ENCODE data around the gene RILPL1.
"Not testable (repeated sequence)": the region's sequence is repeated elsewhere in the genome, so short reads cannot be mapped to it uniquely, and the experiment has no call there.

Gene RILPL1

GRCh38 chr12:123513805-123514204, 19.7 kb downstream of the RILPL1 start:
- H3K27me3 ChIP-seq (ENCODE audit: insufficient read depth, low read length): no peaks in the 10 kb centered on the region
- H3K9me3 ChIP-seq (ENCODE audit: insufficient read depth, low read depth, low read length): no peaks in the 10 kb centered on the region
- no peak overlapping the region for H3K9ac ChIP-seq (ENCODE audit: low read depth, low read length)
- H3K36me3 ChIP-seq (ENCODE audit: insufficient read depth, low read length): peaks cover 35% of the 10 kb centered on the region
- H3K4me1 ChIP-seq (ENCODE audit: insufficient read depth, low read length): no peaks in the 10 kb centered on the region
- no peak overlapping the region; the same call in 1 of the 2 replicates for H3K27ac ChIP-seq (ENCODE audit: low read depth, low read length)
- WGBS: 93% methylated on average over 13 of the region's 13 CpGs
- H3K4me3 ChIP-seq (ENCODE audit: low read length): no peak overlapping the region

- no peaks in the 10 kb centered on the region for H3K27me3 ChIP-seq (ENCODE audit: insufficient read depth, low read length)
- H3K4me1 ChIP-seq (ENCODE audit: insufficient read depth, low read length): no peaks in the 10 kb centered on the region
- peaks cover 29% of the 10 kb centered on the region for H3K36me3 ChIP-seq (ENCODE audit: insufficient read depth, low read length)
- no peak overlapping the region for H3K4me3 ChIP-seq (ENCODE audit: low read length)
- WGBS: 94% methylated on average over 26 of the region's 26 CpGs
- no peak overlapping the region for H3K9ac ChIP-seq (ENCODE audit: low read depth, low read length)
- H3K9me3 ChIP-seq (ENCODE audit: insufficient read depth, low read depth, low read length): no peaks in the 10 kb centered on the region
- H3K27ac ChIP-seq (ENCODE audit: low read depth, low read length): peak overlapping the region; percentile 60; the same call in 1 of the 2 replicates
These were observed 20.5 kb downstream of the RILPL1 start for GRCh38 chr12:123512838-123513665.

GRCh38 chr12:123506843-123507236, 26.7 kb downstream of the RILPL1 start:
- no peaks in the 10 kb centered on the region for H3K27me3 ChIP-seq (ENCODE audit: insufficient read depth, low read length)
- 95% methylated on average over 6 of the region's 6 CpGs for WGBS

GRCh38 chr12:123506059-123506842, 27.3 kb downstream of the RILPL1 start:
- Histone ChIP-seq H3K4me3 (ENCODE audit: low read length) (no peak overlapping the region), H3K9ac (ENCODE audit: low read depth, low read length) (no peak overlapping the region), H3K27me3 (ENCODE audit: insufficient read depth, low read length) (no peaks in the 10 kb centered on the region), H3K36me3 (ENCODE audit: insufficient read depth, low read length) (peaks cover 4% of the 10 kb centered on the region; the same call in 1 of the 2 replicates), H3K27ac (ENCODE audit: low read depth, low read length) (no peak overlapping the region), H3K4me1 (ENCODE audit: insufficient read depth, low read length) (no peaks in the 10 kb centered on the region), H3K9me3 (ENCODE audit: insufficient read depth, low read depth, low read length) (no peaks in the 10 kb centered on the region)
- 90% methylated on average over 17 of the region's 17 CpGs for WGBS

More at GRCh38 chr12:123506843-123507236, 26.7 kb downstream of the RILPL1 start:
- no peak overlapping the region for H3K4me3 ChIP-seq (ENCODE audit: low read length)
- H3K9me3 ChIP-seq (ENCODE audit: insufficient read depth, low read depth, low read length): no peaks in the 10 kb centered on the region
- no peaks in the 10 kb centered on the region for H3K4me1 ChIP-seq (ENCODE audit: insufficient read depth, low read length)
- no peak overlapping the region for H3K9ac ChIP-seq (ENCODE audit: low read depth, low read length)
- no peak overlapping the region for H3K27ac ChIP-seq (ENCODE audit: low read depth, low read length)
- H3K36me3 ChIP-seq (ENCODE audit: insufficient read depth, low read length): peaks cover 9% of the 10 kb centered on the region; the same call in 1 of the 2 replicates

GRCh38 chr12:123502163-123502704, 31.3 kb downstream of the RILPL1 start:
- Histone ChIP-seq H3K27ac (ENCODE audit: low read depth, low read length) (no peak overlapping the region), H3K4me1 (ENCODE audit: insufficient read depth, low read length) (no peaks in the 10 kb centered on the region), H3K4me3 (ENCODE audit: low read length) (no peak overlapping the region), H3K9me3 (ENCODE audit: insufficient read depth, low read depth, low read length) (no peaks in the 10 kb centered on the region), H3K9ac (ENCODE audit: low read depth, low read length) (no peak overlapping the region), H3K27me3 (ENCODE audit: insufficient read depth, low read length) (no peaks in the 10 kb centered on the region), H3K36me3 (ENCODE audit: insufficient read depth, low read length) (peaks cover 5% of the 10 kb centered on the region)
- 95% methylated on average over 12 of the region's 12 CpGs for WGBS

DNA sequence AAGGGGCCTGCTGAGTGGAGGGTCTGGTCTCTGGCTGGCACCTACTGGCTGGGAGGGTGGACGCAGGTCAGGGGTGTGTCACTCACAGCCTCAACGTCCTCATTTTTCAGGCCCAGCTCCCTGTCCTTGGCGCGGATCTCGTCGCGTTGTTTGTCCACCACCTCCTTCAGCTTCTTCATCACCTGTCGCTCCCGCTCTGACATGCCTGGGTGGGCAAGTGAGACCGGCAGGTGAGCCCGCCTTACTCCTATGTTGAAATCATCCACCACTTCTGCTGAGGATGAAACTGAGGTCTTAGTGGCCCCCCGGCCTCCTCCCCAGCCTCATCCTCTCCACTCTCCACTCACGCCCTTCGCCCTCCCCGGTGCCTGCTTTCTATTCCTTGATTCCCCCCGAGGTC, 34.2 kb downstream of the RILPL1 start:
- Histone ChIP-seq H3K4me1 (ENCODE audit: insufficient read depth, low read length) (no peaks in the 10 kb centered on the region), H3K27me3 (ENCODE audit: insufficient read depth, low read length) (no peaks in the 10 kb centered on the region), H3K36me3 (ENCODE audit: insufficient read depth, low read length) (peaks cover 8% of the 10 kb centered on the region), H3K4me3 (ENCODE audit: low read length) (no peak overlapping the region), H3K9ac (ENCODE audit: low read depth, low read length) (no peak overlapping the region), H3K9me3 (ENCODE audit: insufficient read depth, low read depth, low read length) (no peaks in the 10 kb centered on the region), H3K27ac (ENCODE audit: low read depth, low read length) (no peak overlapping the region)
- 93% methylated on average over 16 of the region's 16 CpGs for WGBS

DNA sequence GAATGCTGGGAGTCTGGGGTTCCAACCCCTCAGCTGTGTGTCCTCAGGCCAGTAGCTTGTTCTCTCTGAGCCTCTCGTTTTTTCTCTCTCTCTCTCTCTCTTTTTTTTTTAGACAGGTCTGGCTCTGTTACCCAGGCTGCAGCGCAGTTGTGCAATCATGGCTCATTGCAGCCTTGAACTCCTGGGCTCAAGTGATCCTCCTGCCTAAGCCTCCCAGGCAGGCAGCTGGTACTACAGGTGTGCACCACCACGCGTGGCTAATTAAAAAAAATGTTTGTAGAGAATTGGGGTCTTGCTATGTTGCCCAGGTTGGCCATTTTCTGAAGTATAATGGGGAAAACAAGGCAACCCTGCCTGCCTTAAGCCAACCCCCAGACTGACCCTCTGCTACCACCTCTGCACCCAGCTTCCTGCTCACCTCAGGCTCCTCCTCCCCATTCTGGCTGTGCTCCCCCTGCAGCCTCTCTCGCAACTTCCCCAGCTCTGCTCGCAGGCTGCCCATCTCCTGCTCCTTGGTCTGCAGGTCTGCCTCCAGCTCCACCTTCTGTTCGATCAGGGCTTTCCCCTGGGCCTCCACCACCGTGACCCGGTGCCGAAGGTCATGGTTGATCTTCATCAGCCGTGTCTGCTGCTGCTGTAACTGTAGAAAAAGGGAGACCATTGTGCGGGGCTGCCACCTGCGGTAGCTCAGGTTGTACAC, 35.2 kb downstream of the RILPL1 start:
- no peaks in the 10 kb centered on the region for H3K4me1 ChIP-seq (ENCODE audit: insufficient read depth, low read length)
- H3K9me3 ChIP-seq (ENCODE audit: insufficient read depth, low read depth, low read length): no peaks in the 10 kb centered on the region
- no peaks in the 10 kb centered on the region for H3K27me3 ChIP-seq (ENCODE audit: insufficient read depth, low read length)
- H3K36me3 ChIP-seq (ENCODE audit: insufficient read depth, low read length): peaks cover 8% of the 10 kb centered on the region
- WGBS: 92% methylated on average over 13 of the region's 13 CpGs
- no peak overlapping the region for H3K9ac ChIP-seq (ENCODE audit: low read depth, low read length)
- H3K27ac ChIP-seq (ENCODE audit: low read depth, low read length): no peak overlapping the region
- no peak overlapping the region for H3K4me3 ChIP-seq (ENCODE audit: low read length)

DNA sequence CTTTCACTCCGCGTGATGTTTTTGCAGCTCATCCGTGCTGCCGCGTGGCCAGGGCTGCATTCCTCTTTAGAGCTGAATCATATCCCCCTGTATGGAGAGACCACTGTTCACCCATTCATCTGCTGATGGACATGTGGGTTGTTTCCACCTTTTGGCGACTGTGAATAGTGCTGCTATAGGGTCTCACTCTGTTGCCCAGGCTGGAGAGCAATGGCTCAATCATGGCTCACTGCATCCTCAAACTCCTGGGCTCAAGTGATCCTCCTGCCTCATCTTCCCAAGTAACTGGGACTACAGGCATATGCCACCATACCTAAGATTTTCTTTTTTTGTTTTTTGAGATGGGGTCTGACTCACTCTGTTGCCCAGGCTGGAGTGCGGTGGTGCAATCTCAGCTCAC, 36.5 kb downstream of the RILPL1 start:
- no peak overlapping the region for H3K4me3 ChIP-seq (ENCODE audit: low read length)
- no peak overlapping the region for H3K27ac ChIP-seq (ENCODE audit: low read depth, low read length)
- no peaks in the 10 kb centered on the region for H3K4me1 ChIP-seq (ENCODE audit: insufficient read depth, low read length)
- H3K27me3 ChIP-seq (ENCODE audit: insufficient read depth, low read length): no peaks in the 10 kb centered on the region
- peaks cover 8% of the 10 kb centered on the region for H3K36me3 ChIP-seq (ENCODE audit: insufficient read depth, low read length)
- H3K9ac ChIP-seq (ENCODE audit: low read depth, low read length): no peak overlapping the region
- WGBS: 99% methylated on average over 7 of the region's 7 CpGs
- H3K9me3 ChIP-seq (ENCODE audit: insufficient read depth, low read depth, low read length): no peaks in the 10 kb centered on the region

DNA sequence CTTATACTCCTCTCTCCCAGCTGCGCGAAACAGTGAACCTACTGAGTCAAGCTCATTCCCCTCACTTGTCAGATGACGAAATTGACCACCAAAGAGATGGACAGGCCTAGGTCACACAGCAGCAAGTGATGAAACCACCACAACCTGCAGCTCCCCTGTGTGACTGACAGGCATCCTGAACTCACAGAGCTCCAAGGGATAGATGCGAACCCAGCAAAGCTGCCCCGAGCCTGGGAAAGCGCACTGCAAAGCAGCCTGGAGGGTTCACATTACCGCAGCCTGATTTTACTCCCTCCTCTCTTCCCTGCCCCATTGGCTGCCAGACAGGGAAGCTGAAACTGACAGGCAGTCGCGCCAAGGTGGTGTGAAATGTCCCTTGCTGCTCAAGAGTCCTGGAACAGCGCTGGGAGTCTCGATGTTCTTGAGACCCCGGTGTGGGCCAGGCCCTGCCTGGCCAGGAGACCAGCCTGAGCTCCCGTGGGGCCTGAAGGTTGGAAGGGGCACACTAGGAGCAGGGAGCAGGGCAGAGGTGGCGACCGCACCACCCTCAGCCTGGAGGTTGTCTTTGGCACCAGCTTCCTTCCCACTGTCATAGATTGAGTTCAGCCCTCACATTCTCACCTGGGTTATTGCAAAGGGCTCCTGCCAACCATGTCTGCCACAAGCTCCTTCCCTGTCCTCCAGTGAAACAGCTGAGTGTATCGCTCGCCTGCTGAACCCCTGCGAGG, 39.2 kb downstream of the RILPL1 start:
- H3K9me3 ChIP-seq (ENCODE audit: insufficient read depth, low read depth, low read length): no peaks in the 10 kb centered on the region
- no peaks in the 10 kb centered on the region for H3K4me1 ChIP-seq (ENCODE audit: insufficient read depth, low read length)
- H3K27me3 ChIP-seq (ENCODE audit: insufficient read depth, low read length): no peaks in the 10 kb centered on the region
- H3K9ac ChIP-seq (ENCODE audit: low read depth, low read length): peak overlapping the region; percentile 21; the same call in 1 of the 2 replicates
- H3K4me3 ChIP-seq (ENCODE audit: low read length): no peak overlapping the region
- peaks cover 8% of the 10 kb centered on the region for H3K36me3 ChIP-seq (ENCODE audit: insufficient read depth, low read length)
- no peak overlapping the region for H3K27ac ChIP-seq (ENCODE audit: low read depth, low read length)
- WGBS: 91% methylated on average over 18 of the region's 18 CpGs

DNA sequence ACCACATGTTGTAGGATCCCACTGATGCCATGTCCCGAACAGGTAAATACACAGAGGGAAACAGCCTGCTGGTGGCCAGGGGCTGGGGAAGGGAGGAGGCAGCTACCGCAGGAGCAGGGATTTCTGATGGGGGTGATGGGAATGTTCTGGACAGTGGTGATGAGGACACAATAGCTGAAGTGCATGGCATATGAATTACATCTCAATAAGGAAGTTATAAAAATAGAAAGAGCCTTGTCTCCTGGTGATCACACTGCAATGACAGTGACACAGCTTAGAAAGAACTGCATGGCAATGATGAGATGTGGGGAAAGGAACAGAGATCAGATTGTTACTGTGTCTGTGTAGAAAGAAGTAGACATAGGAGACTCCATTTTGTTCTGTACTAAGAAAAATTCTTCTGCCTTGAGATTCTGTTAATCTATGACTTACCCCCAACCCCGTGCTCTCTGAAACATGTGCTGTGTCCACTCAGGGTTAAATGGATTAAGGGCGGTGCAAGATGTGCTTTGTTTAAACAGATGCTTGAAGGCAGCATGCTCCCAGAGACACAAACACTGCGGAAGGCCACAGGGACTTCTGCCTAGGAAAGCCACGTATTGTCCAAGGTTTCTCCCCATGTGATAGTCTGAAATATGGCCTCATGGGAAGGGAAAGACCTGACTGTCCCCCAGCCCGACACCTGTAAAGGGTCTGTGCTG, 41.0 kb downstream of the RILPL1 start:
- H3K9ac ChIP-seq (ENCODE audit: low read depth, low read length); H3K4me1 ChIP-seq (ENCODE audit: insufficient read depth, low read length); H3K27ac ChIP-seq (ENCODE audit: low read depth, low read length); H3K27me3 ChIP-seq (ENCODE audit: insufficient read depth, low read length); H3K4me3 ChIP-seq (ENCODE audit: low read length); H3K9me3 ChIP-seq (ENCODE audit: insufficient read depth, low read depth, low read length); H3K36me3 ChIP-seq (ENCODE audit: insufficient read depth, low read length): not testable (repeated sequence)
- WGBS: 88% methylated on average over 6 of the region's 7 CpGs
